ENCODE measurements around the gene RPL7A. TPM values are rescaled to one million over a fixed set of nuclear protein-coding genes. Genes with fewer than 3 reads are reported as not detected.
"Not testable (repeated sequence)": the region's sequence is repeated elsewhere in the genome, so short reads cannot be mapped to it uniquely, and the experiment has no call there.

Gene RPL7A
- total RNA-seq, 1 experiment from 2014 or later, result 2,747 TPM

GRCh38 chr9:133347985-133348717 is at the start of gene RPL7A, which contains the start of gene MED22 (continued):
- TF ChIP-seq MXD4 (CRISPR knock-in tag; IDR thresholded peaks at IDR 0.05; ENCODE audit: borderline replicate concordance) (no peak), GABPB1 (CRISPR knock-in tag; IDR thresholded peaks at IDR 0.05) (0 out of 2 replicates have a peak, but pooled peaks have one; percentile 64), KAT7 (CRISPR knock-in tag; IDR thresholded peaks at IDR 0.05; ENCODE audit: borderline replicate concordance) (peak; percentile 99), FOXJ3 (CRISPR knock-in tag; IDR thresholded peaks at IDR 0.05; ENCODE audit: borderline replicate concordance) (no peak), ZBTB43 (CRISPR knock-in tag; IDR thresholded peaks at IDR 0.05) (peak; percentile 43; the same call in 1 of the 2 replicates), ZNF317 (CRISPR knock-in tag; IDR thresholded peaks at IDR 0.05; ENCODE audit: borderline replicate concordance, low read depth) (no peak), PRDM15 (CRISPR knock-in tag; IDR thresholded peaks at IDR 0.05) (no peak), SP1 (CRISPR knock-in tag; conservative IDR thresholded peaks at IDR 0.05) (peak; percentile 54; the same call in 1 of the 2 replicates), ZNF416 (CRISPR knock-in tag; IDR thresholded peaks at IDR 0.05) (no peak), ERG (CRISPR knock-in tag; IDR thresholded peaks at IDR 0.05) (no peak), CREM (CRISPR knock-in tag; IDR thresholded peaks at IDR 0.05) (peak; percentile 69; the same call in 1 of the 2 replicates), FOXK1 (CRISPR knock-in tag; IDR thresholded peaks at IDR 0.05) (no peak), ATF3 (CRISPR knock-in tag; conservative IDR thresholded peaks at IDR 0.05) (no peak)
- TF ChIP-seq, protein P1, sequence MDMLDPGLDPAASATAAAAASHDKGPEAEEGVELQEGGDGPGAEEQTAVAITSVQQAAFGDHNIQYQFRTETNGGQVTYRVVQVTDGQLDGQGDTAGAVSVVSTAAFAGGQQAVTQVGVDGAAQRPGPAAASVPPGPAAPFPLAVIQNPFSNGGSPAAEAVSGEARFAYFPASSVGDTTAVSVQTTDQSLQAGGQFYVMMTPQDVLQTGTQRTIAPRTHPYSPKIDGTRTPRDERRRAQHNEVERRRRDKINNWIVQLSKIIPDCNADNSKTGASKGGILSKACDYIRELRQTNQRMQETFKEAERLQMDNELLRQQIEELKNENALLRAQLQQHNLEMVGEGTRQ (CRISPR knock-in tag; IDR thresholded peaks at IDR 0.05), result no peak
- TF ChIP-seq, protein P2, sequence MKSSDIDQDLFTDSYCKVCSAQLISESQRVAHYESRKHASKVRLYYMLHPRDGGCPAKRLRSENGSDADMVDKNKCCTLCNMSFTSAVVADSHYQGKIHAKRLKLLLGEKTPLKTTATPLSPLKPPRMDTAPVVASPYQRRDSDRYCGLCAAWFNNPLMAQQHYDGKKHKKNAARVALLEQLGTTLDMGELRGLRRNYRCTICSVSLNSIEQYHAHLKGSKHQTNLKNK (CRISPR knock-in tag; IDR thresholded peaks at IDR 0.05), result 0 out of 2 replicates have a peak, but pooled peaks have one; percentile 20

- DNase-seq (ENCODE audit: low spot score); ATAC-seq; H3K4me3 Mint-ChIP-seq; H3K36me3 Mint-ChIP-seq; POLR2A ChIA-PET; H3K4me1 Mint-ChIP-seq; H3K27ac Mint-ChIP-seq: not testable (repeated sequence)
- CTCF ChIA-PET, result interaction anchor here (1.0 kb wide), 1 partner anchor 61 kb away, joined by 3 read pairs; no protein-coding TSS in a partner anchor
- Mint-ChIP-seq H3K27me3 (ENCODE audit: low read depth) (peaks cover 19% of the 10 kb centered on the region), H3K9me3 (peaks cover 27% of the 10 kb centered on the region)
Observed at GRCh38 chr9:133299996-133300395, 48.0 kb upstream of the RPL7A start.

Measured in WTC11 (cell line).